Dendritic cell treated with granulocyte-macrophage colony-stimulating factor and Interleukin-4, amounts not matched to agents 40 ng/mL and 50 ng/mL, for 4 days (primary cell): Measurements from ENCODE around the gene MFAP2.
A peak's percentile ranks its signal among the peaks of the same experiment; 100 is the strongest.

Experiments
- H3K27ac Mint-ChIP-seq: one replicate; pipeline ENCODE4 v1.8.0; 2022; ENCODE audit warnings: mild to moderate bottlenecking, mixed read lengths
- H3K27me3 Mint-ChIP-seq: one replicate; pipeline ENCODE4 v1.8.0; 2022; ENCODE audit warnings: mild to moderate bottlenecking, mixed read lengths
- H3K36me3 Mint-ChIP-seq: one replicate; pipeline ENCODE4 v1.8.0; 2022; ENCODE audit warnings: low read depth, mixed read lengths
- H3K4me1 Mint-ChIP-seq: one replicate; pipeline ENCODE4 v1.8.0; 2022; ENCODE audit warnings: low read depth, mixed read lengths
- H3K4me3 Mint-ChIP-seq: one replicate; pipeline ENCODE4 v1.8.0; 2022; ENCODE audit warnings: mild to moderate bottlenecking, moderate library complexity, mixed read lengths
- H3K9me3 Mint-ChIP-seq: one replicate; pipeline ENCODE4 v1.8.0; 2022; ENCODE audit warnings: mixed read lengths
- intact Hi-C: fragments of 100-400 bp; cut with micrococcal nuclease; formaldehyde crosslinking; loops from one replicate; pipeline ENCODE4 v1.15.0; 2022

MFAP2 gene

GRCh38 chr1:17014671-17015567, 34.5 kb upstream of the MFAP2 start:
- Mint-ChIP-seq H3K9me3 (no peaks in the 10 kb centered on the region), H3K27ac (peak overlapping the region; percentile 52), H3K27me3 (peaks cover 10% of the 10 kb centered on the region), H3K4me1 (peaks cover 49% of the 10 kb centered on the region), H3K4me3 (no peak overlapping the region), H3K36me3 (peaks cover 32% of the 10 kb centered on the region)
- intact Hi-C loops = no loop called here

DNA sequence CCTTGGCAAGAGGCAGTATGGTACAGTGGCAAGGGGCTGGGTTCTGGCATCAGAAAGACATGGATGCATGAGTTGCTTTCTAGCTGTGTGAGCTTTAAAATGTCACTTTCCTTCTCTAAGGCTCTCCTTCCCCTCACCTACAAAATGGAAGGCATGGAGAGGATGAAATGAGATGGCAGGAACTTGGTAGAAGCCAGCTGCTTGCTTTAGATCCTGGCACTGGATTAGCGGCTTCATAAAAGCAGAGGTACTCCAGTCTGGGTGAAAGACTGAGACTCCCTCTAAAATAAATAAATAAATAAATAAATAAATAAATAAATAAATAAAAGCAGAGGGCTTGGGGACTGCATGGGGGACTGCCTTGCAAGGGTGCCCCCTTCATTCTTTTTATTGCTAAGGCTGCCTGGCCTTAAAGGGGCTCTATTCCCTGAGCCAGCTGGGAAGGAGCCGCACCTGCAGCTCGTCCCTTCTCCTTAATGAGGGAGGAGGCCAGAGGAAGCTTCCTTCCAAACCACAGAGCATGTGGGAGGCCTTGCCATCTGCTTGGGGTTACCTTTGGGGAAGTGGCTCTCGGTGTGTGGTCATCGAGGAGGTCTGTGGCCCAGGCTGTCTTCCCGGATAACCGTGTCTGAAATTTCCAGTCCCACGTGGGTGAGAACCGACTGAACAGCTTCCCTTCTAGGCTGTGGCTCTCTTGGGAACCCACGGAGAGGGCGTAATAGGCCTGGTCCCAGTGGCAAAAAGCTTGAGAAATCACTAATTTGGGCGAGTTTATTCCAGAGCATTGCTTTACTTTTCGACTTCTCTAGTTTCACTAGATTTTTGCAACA, 33.3 kb upstream of the MFAP2 start:
- intact Hi-C loops = loop anchor here (2.0 kb wide), 1 partner anchor 13 kb away; no protein-coding TSS in a partner anchor
- Mint-ChIP-seq H3K4me3 (no peak overlapping the region), H3K36me3 (peaks cover 20% of the 10 kb centered on the region), H3K27ac (peak overlapping the region; percentile 52), H3K27me3 (peaks cover 10% of the 10 kb centered on the region), H3K9me3 (no peaks in the 10 kb centered on the region), H3K4me1 (peaks cover 52% of the 10 kb centered on the region)

GRCh38 chr1:17012775-17013490, 32.5 kb upstream of the MFAP2 start:
- no peak overlapping the region for H3K27ac Mint-ChIP-seq
- peaks cover 12% of the 10 kb centered on the region for H3K36me3 Mint-ChIP-seq
- no peak overlapping the region for H3K4me3 Mint-ChIP-seq
- intact Hi-C loops = loop anchor here (2.0 kb wide), 1 partner anchor 14 kb away; no protein-coding TSS in a partner anchor
- no peaks in the 10 kb centered on the region for H3K9me3 Mint-ChIP-seq
- peaks cover 52% of the 10 kb centered on the region for H3K4me1 Mint-ChIP-seq
- peaks cover 10% of the 10 kb centered on the region for H3K27me3 Mint-ChIP-seq

DNA sequence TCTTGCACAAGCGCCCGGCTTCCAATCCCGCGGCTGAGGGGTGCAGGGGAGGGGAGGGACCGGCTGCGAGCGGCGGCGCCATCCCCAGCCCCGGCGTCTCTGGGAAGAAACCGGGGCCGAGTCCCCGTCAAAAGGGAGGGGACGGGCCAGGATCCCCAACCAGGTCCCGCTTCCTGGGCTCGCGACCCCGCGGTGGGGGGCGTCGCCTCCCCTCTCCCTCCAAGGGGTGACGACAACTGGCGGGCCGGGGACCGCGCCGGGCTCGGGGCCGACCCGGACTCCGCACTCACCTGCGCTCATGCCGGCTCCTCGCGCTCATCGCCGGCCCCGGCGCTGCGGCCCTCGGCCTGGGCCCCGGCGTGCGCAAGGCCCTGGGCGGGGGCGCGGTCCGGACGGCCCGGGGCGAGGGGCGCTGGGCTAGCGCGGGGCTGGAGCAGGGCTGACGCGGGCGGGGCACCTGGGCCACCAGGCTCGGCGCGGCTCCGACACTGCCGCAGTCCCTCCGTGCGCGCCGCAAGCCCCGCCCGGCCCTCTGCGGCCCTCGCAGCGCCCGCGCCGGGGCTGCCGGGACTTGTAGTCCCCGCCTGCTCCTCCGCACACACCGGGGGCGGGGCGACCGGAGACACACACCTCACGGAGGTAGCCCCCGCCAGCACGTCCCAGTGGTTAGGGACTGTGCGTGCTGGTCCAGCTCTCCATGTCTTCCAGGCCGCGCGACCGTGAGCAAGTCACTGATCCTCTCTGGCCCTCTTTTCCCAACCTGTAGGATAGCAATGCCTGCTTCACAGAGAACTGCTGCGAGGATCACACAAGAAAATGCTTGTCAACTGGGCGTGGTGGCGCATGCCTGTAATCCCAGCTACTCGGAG, 31.3 kb upstream of the MFAP2 start, which contains the start of gene ATP13A2:
Gene ATP13A2 (minus strand): TSS at position 490 of the 869 bp plus-strand sequence. CDS start 190 bp downstream, at position 300.
- intact Hi-C loops = loop anchor here (2.0 kb wide), 1 partner anchor 15 kb away; no protein-coding TSS in a partner anchor
- H3K4me3 Mint-ChIP-seq = peak within 1 kb of the TSS; percentile 80

GRCh38 chr1:17011092-17011438, 30.6 kb upstream of the MFAP2 start:
- H3K36me3 Mint-ChIP-seq = peaks cover 13% of the 10 kb centered on the region
- no peaks in the 10 kb centered on the region for H3K9me3 Mint-ChIP-seq
- intact Hi-C loops = no loop called here
- peaks cover 52% of the 10 kb centered on the region for H3K4me1 Mint-ChIP-seq
- peak overlapping the region; percentile 60 for H3K27ac Mint-ChIP-seq
- H3K27me3 Mint-ChIP-seq = peaks cover 10% of the 10 kb centered on the region
- H3K4me3 Mint-ChIP-seq = peak overlapping the region; percentile 80

More for the DNA sequence above, 31.3 kb upstream of the MFAP2 start, which contains the start of gene ATP13A2:
- H3K27ac Mint-ChIP-seq = peak within 1 kb of the TSS; percentile 60
- peaks cover 12% of the 10 kb centered on the region for H3K36me3 Mint-ChIP-seq
- no peaks in the 10 kb centered on the region for H3K9me3 Mint-ChIP-seq
- H3K4me1 Mint-ChIP-seq = peaks cover 52% of the 10 kb centered on the region
- H3K27me3 Mint-ChIP-seq = peaks cover 10% of the 10 kb centered on the region

DNA sequence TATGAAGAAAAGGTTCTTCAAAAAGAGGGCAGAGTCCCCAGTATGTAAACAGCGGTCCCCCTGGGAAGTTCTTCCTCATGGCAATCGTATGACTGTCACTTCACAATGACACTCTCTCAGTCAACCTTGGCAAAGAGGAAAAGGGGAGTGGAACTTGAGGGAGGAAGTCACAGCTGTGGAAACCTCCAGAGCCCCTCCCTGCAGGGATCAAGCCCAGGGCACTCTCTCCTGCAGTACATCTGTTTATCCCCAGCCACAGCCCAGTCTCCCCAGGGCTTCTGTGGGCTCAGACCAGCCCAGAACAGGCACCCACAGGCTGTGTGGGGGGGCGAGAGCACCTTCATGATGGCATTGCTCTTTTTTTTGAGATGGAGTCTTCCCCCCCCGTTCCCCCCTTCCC, 29.3 kb upstream of the MFAP2 start:
- H3K27me3 Mint-ChIP-seq = peaks cover 10% of the 10 kb centered on the region
- peak overlapping the region; percentile 13 for H3K4me3 Mint-ChIP-seq
- intact Hi-C loops = loop anchor here (5.0 kb wide), 1 partner anchor 38 kb away; no protein-coding TSS in a partner anchor

GRCh38 chr1:17008208-17008855, 27.9 kb upstream of the MFAP2 start:
- Mint-ChIP-seq H3K27ac (no peak overlapping the region), H3K27me3 (peaks cover 10% of the 10 kb centered on the region), H3K4me1 (peaks cover 40% of the 10 kb centered on the region), H3K4me3 (no peak overlapping the region), H3K36me3 (peaks cover 40% of the 10 kb centered on the region), H3K9me3 (no peaks in the 10 kb centered on the region)
- intact Hi-C loops = loop anchor here (5.0 kb wide), 1 partner anchor 39 kb away; no protein-coding TSS in a partner anchor

More for the DNA sequence above, 29.3 kb upstream of the MFAP2 start:
- H3K27ac Mint-ChIP-seq = peak overlapping the region; percentile 60
- H3K4me1 Mint-ChIP-seq = peaks cover 51% of the 10 kb centered on the region
- H3K9me3 Mint-ChIP-seq = no peaks in the 10 kb centered on the region
- peaks cover 27% of the 10 kb centered on the region for H3K36me3 Mint-ChIP-seq

GRCh38 chr1:17007121-17007520, 26.7 kb upstream of the MFAP2 start:
- Mint-ChIP-seq H3K4me3 (no peak overlapping the region), H3K9me3 (no peaks in the 10 kb centered on the region), H3K4me1 (peaks cover 28% of the 10 kb centered on the region), H3K27ac (no peak overlapping the region), H3K36me3 (peaks cover 52% of the 10 kb centered on the region), H3K27me3 (peaks cover 1% of the 10 kb centered on the region)
- intact Hi-C loops = loop anchor here (5.0 kb wide), 1 partner anchor 40 kb away; no protein-coding TSS in a partner anchor

GRCh38 chr1:17005365-17005740, 24.9 kb upstream of the MFAP2 start:
- no peak overlapping the region for H3K27ac Mint-ChIP-seq
- H3K4me1 Mint-ChIP-seq = peaks cover 16% of the 10 kb centered on the region
- H3K9me3 Mint-ChIP-seq = no peaks in the 10 kb centered on the region

DNA sequence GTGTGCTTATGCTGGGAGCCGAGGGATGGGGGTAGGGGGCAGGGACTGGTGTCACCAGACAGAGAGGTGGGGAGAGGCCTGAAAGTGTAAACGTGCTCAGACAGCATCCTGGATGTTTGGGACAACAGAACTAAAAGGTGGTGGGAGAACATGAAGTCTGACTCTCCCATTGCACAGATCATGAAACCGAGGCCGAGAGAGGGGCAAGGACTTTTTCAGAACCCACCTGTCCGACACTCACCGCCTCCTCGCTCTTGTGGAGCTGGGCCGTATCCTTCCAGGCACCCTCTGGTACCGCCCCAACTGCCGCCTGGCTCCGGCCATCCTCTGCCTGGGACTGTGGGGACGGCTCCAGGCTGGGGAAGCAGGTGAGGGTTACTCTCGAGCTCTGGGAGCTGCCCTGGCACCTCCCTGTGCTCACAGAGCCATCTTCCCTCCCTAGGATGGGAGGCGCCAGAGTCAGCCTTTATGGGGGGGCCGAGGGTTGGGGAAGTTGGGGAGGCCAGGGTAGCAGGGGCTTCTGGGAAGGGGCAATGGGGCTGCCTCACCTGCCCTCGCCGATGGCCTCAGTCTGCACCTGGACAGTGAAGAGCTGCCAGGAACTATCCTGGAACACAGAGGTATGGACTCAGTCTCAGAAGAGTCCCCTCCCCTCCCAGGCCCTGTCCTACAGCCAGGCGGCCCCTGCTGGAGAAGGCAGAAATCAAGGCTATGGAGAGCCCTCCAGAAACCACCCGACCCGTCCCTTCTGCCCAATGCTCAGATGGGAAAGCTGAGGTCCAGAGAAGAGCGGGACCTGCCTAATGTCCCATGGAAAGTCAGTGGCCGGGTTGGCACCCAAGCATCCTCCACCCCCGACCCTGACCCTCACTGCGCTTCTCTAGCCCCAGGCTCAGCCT, 24.3 kb upstream of the MFAP2 start:
- intact Hi-C loops = loop anchor here (5.0 kb wide), 1 partner anchor 43 kb away; no protein-coding TSS in a partner anchor
- Mint-ChIP-seq H3K27ac (no peak overlapping the region), H3K4me3 (no peak overlapping the region), H3K9me3 (no peaks in the 10 kb centered on the region), H3K27me3 (no peaks in the 10 kb centered on the region), H3K4me1 (peaks cover 9% of the 10 kb centered on the region), H3K36me3 (peaks cover 76% of the 10 kb centered on the region)

More at GRCh38 chr1:17005365-17005740, 24.9 kb upstream of the MFAP2 start:
- intact Hi-C loops = loop anchor here (5.0 kb wide), 1 partner anchor 42 kb away; no protein-coding TSS in a partner anchor
- H3K27me3 Mint-ChIP-seq = no peaks in the 10 kb centered on the region
- no peak overlapping the region for H3K4me3 Mint-ChIP-seq
- H3K36me3 Mint-ChIP-seq = peaks cover 70% of the 10 kb centered on the region

DNA sequence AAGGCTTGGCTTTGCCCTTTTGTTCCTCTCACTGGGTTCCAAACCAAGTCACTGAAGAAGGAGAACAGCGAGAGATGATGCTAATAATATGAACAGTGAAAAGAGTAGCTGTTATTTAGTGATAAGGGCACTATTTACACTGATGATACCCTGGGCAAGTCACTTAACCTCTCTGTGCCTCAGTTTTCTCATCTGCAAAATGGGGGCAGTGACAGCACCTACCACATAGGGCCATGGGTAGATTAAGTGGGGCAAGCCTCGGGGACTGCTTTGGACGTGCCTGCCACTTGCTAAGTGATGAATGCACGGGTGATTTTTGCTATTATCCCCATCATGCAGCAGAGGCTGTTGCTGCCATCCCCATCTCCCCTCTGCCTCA, 22.1 kb upstream of the MFAP2 start:
- H3K4me1 Mint-ChIP-seq = no peaks in the 10 kb centered on the region
- H3K36me3 Mint-ChIP-seq = peaks cover 99% of the 10 kb centered on the region
- intact Hi-C loops = no loop called here
- H3K27ac Mint-ChIP-seq = no peak overlapping the region
- H3K9me3 Mint-ChIP-seq = no peaks in the 10 kb centered on the region
- no peaks in the 10 kb centered on the region for H3K27me3 Mint-ChIP-seq
- no peak overlapping the region for H3K4me3 Mint-ChIP-seq
